Left colon (tissue), 2 donors: ENCODE data around the gene PADI1. TPM values are rescaled to one million over a fixed set of nuclear protein-coding genes. Genes with fewer than 3 reads are reported as not detected.
"Not testable (repeated sequence)": the region's sequence is repeated elsewhere in the genome, so short reads cannot be mapped to it uniquely, and the experiment has no call there.

ENCODE experiments used
- ATAC-seq: fragments of 200-7000 bp; cut with Tn5 transposase; one replicate; pipeline ENCODE4 v1.9.1; 2020; ENCODE audit warnings: mild to moderate bottlenecking, moderate library complexity
- DNase-seq, 2 donors: peaks; one replicate each; pipeline ENCODE4 v3.0.0-alpha.2; 2020
- intact Hi-C, 2 donors: fragments of 100-400 bp; cut with DNase I in 1 of 2; cut with micrococcal nuclease in 1 of 2; formaldehyde crosslinking; loops; one replicate each; pipeline versions ENCODE4 v1.11.2 to v1.14.0; 2022; cut with DNase I, micrococcal nuclease
- total RNA-seq, 2 donors: library from RNA; stranded (reverse); fragmentation: NEBNext Ultra II Directional; extraction: Animal tissue kit (Norgen Biotek cat#: 25700); gene quantifications; one replicate each; pipeline ENCODE4 v1.2.1, GENCODE V29; 2021
- donor health status: DM: no; HTN: no; CAD: no.
- donor health status: DM: yes; HTN: yes; CAD: no.

PADI1 gene
- total RNA-seq, 2 donors from 2014 or later = 0.27 to 0.47 TPM

DNA sequence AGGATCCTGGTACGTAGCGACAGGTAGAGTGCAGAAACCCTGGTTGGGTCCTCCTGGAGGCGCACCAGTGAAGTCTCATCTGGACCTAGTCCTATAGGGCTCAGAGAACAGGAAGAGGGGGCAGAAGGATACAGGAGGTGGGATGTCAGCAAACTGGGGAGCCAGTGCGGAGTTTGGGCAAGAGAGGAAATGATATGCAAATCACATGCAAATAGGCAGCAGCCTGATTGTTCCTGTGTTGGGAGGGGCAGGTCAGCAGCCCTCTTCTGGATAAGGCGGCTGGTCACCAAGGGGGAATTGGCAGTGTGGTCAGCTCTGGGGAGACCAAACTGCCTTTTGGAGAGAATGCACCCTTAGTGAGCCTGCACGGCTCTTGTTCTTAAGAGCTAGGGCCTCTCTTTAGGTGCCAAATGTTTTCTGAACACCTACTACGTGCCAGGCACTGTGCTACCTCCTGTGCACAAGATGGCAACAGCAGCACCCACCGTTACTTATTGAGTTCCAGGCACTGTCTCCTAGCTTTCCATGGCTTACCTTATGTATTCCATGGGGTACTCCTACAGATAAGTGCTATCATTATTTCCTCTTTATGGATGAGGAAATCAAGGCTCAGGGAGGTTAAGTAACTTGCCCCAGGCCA, 25.9 kb downstream of the PADI1 start:
- DNase-seq = no peak
- ATAC-seq = no peak
- intact Hi-C loops = no loop called here

DNA sequence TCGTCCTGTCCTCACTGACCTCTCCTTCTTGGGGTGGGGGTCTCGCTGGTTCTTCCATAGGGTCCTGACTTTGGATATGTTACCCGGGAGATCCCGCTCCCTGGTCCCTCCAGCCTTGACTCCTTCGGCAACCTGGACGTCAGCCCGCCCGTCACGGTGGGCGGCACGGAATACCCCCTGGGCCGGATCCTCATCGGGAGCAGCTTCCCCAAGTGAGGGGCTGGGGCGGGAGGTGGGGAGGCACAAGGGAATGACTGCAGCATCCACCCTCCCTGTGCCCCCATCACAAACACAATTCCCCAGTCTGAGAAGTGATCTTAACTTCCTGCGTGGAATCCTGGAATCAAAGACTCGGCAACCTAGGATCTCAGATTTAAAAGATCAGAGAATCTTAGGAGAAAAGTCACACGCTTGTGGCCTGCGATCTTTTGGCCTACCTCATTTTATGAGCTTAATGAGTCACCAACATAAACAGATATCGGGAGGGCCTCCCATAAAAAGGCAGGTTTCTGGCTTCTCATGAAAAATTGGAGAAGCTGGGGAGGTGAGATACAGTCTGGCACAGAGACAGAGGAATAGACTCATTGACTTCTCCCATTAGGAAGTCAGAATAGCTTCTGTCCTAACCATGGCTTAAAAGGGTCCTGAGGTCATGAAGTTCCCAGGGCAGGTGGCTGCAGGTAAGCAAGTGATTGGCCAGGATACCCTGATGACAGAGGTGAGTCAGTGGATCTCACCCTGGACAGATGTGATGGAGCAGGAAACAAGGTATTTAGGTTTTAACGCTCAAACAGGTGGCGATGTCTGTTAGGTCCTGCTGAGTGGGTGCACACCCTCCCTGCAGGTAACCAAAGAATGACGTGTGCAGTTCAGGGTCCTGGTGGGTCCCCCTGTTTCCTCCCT, 28.1 kb downstream of the PADI1 start:
- intact Hi-C loops = no loop called here
- DNase-seq = peak; percentile 31 to 53
- peak; percentile 53 for ATAC-seq

GRCh38 chr1:17233675-17234320, 28.9 kb downstream of the PADI1 start:
- ATAC-seq (peak; percentile 77), DNase-seq (peak; percentile 90 to 95)
- intact Hi-C loops = no loop called here

GRCh38 chr1:17234405-17234804, 29.5 kb downstream of the PADI1 start:
- intact Hi-C loops = no loop called here
- DNase-seq = no peak
- no peak for ATAC-seq

DNA sequence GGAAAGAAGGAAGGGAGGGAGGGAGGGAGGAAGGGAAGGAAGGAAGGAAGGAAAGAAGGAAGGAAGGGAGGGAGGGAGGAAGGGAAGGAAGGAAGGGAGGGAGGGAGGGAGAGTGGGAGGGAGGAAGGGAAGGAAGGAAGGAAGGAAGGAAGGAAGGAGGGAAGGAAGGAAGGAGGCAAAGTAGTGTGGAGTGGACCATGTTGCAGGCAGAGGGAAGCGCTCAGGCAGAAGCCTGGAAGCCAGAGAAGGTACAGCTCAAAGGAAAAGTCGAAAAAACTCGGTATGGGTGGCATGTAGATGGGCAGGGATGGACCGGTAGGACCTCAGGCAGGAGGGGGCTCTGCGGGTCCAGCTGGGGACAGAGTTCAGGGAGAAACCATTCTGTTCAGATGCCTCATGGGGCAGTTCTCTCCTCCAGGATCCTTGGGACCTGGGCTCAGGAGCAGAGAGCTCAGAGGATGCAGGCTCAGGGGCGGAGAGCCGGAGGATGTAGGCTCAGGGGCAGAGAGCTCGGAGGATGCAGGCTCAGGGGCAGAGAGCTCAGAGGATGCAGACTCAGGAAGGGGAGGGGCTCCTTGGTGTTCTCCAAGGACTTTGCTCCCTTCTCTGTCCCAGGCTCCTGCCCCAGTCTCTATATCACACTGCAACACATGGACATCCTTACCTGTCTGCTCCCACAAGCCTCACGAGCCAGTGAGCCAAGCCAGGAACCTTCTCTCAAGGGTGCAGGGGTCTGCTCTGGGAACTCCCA, 30.4 kb downstream of the PADI1 start:
- DNase-seq (peak in 1 of 2 donors; percentile 30), ATAC-seq (peak; percentile 28)
- intact Hi-C loops = loop anchor here (5.0 kb wide), 2 partner anchors 108 to 173 kb away; no protein-coding TSS in a partner anchor

DNA sequence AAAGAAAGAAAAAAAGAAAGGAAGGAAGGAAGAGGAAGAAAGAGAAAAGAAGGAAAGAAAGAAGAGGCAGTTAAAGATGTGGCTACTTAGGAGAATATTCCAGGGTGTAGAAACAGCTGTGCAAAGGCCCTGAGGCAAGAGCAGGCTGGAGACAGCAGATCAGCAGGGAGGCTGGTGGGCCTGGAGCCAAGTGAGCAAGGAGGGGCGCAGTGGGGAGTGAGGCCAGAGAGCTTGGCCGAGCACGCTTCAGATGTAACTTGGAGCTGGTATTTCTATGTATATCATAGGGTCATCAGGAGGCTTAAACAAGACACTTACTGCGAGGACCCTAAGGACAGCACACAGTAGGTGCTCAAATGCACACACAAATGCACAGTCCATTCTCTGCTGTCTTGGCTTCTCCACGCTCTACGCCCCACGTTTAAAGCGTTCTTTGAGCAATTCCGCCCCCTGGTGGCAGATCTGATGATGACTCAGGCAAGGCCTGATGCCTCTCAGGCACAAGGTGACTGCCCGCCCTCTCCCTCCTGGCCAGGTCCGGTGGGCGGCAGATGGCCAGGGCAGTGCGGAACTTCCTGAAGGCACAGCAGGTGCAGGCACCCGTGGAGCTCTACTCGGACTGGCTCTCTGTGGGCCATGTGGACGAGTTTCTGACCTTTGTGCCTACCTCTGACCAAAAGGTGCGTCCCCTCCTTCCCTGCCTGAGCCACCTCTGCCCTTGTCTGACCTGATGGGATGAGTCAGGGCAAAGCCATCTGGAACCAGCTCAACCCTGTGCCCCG, 32.0 kb downstream of the PADI1 start:
- DNase-seq (peak; percentile 82 to 96), ATAC-seq (peak; percentile 41)
- intact Hi-C loops = loop anchor here (5.0 kb wide), 2 partner anchors 110 to 175 kb away; no protein-coding TSS in a partner anchor

DNA sequence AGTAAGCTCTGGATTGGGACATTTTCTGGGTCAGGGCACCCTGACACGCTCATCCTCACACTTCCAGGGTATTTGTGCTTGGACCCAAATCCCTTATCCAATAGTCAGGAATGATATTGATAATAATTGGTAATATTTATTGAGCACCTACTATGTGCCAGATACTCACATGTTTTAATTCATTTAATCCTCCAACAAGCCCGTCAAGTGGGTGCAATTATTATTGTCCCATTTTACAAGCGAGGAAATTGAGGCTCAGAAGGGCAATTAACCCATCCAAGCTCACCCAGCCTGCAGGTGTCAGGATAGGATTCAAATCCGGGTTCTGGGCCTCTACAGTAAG, 32.6 kb downstream of the PADI1 start:
- intact Hi-C loops = loop anchor here (5.0 kb wide), 2 partner anchors 110 to 175 kb away; no protein-coding TSS in a partner anchor
- DNase-seq (no peak), ATAC-seq (no peak)

GRCh38 chr1:17239420-17239819, 34.5 kb downstream of the PADI1 start:
- intact Hi-C loops = loop anchor here (2.0 to 5.0 kb wide), 3 partner anchors 112 to 177 kb away; no protein-coding TSS in a partner anchor
- DNase-seq (peak in 1 of 2 donors; percentile 38), ATAC-seq (peak; percentile 46)

DNA sequence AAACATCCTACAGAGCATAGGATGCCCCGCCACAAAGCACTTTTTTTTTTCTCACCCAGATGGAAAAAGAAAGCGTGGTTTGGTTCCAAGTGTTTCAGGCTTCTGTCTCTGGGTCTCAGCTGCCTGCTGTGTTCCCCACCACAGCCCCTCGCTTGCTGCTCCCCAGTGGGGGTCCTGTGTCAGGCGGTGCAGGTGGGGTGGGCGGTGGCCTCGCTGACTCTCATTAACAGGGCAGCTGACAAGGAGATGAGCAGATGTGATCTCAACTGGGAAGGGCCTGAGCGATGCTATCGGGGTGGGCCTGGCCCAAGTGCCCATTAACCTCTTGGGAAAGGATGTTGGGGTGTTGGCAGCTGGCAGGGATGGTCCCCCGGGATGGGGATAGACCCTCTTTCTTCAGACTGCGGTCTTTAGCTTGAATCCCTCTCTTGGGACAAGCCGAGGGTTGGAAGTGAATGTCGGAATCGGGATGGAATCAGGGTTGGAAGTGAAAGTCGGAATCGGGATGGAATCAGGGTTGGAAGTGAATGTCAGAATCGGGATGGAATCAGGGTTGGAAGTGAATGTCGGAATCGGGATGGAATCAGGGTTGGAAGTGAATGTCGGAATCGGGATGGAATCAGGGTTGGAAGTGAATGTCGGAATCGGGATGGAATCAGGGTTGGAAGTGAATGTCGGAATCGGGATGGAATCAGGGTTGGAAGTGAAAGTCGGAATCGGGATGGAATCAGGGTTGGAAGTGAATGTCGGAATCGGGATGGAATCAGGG, 36.3 kb downstream of the PADI1 start:
- ATAC-seq, intact Hi-C loops: not testable (repeated sequence)

DNA sequence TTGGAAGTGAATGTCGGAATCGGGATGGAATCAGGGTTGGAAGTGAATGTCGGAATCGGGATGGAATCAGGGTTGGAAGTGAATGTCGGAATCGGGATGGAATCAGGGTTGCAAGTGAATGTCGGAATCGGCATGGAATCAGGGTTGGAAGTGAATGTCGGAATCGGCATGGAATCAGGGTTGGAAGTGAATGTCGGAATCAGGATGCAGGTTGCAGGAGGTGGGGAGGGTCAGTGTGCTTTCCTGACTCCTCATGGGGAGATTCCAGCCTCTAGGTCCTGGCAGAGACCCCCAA, 36.8 kb downstream of the PADI1 start:
- intact Hi-C loops = not testable (repeated sequence)

More for the DNA sequence above, 36.3 kb downstream of the PADI1 start:
- not testable (repeated sequence) for DNase-seq

DNA sequence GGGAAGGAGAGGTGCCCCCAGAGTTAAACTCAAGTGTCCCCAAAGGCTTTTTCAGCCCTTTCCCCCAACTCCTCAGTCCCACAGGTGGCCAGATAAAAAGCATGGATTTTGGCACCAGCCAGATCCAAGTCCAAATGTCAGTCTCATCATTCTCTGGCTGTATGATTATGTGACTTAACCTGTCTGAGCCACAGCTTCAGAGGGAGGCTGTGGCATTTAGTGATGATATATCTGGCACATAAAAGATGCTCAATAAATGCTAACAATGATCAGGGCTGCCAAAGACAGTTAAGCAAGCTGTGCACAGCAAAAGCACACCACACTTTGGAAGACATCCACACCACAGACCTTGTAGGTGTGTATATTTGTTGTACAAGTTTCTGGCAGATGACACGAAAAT, 38.3 kb downstream of the PADI1 start:
- intact Hi-C loops = no loop called here
- ATAC-seq (no peak), DNase-seq (no peak)

More for the DNA sequence above, 36.8 kb downstream of the PADI1 start:
- ATAC-seq, DNase-seq: not testable (repeated sequence)

GRCh38 chr1:17244821-17245740, 40.2 kb downstream of the PADI1 start:
- intact Hi-C loops = no loop called here
- DNase-seq (no peak), ATAC-seq (peak; percentile 58)

DNA sequence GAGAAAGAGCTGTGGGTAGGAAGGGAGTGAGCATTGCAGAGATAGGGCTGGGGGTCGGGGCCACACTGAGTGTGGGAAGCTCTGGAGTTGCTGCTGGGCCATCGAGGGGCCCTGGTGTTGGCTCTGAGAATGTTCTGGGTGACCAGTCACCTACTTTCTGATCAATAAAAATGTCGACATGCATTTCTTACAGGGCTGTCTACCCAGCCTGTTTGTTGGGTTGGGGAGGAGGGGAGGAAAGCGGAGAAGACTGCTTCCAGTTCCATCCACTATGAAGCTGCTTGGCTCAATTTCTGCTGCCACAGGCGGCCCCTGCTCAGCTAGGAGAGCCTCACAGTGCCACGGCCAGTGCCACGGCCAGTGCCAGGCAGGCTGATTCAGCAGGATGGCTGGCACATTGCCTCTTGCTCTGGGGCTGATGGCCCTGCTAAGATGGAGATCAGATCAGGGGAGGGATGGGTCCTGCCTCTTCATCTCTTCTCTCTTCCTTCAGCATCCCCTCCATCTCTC, 40.9 kb downstream of the PADI1 start:
- intact Hi-C loops = no loop called here
- no peak for DNase-seq
- ATAC-seq = no peak

DNA sequence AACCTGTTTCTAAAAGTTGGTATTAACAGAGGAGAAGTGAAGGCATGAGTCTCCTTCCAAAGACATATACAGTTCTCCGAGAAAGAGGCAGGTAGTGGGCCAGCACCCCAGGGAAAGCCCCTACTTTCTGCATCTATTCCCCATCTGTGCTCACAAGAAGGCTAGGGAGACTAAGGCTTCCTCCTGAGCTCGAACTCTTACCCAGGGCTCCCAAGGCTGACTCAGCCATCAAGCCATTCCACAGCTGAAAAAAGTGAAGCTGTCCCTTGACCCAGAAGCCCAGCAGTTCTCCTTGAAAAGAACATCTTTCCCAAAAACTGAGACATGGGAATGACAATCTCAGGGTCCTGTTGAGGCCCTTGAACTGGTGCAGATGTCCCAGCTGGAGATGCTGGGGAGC, 42.0 kb downstream of the PADI1 start:
- no peak for DNase-seq
- intact Hi-C loops = no loop called here
- no peak for ATAC-seq

DNA sequence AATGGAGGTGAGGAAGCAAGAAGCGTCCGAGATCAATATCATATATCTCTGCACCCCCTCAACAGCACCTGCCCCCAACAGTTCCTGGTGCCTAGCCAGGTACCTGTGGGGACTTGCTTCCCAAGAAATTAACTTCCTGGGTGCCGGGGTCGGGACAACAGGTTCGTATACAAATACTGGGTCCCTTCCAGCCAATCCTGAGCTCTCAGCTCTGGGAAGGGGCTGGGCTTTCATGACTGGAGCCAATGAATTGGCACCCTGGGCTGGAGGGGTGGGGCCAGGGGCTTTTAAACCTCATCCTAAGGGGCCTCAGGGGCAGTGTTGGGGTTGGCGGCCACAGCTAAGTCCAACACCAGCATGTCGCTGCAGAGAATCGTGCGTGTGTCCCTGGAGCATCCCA, 43.9 kb downstream of the PADI1 start, which contains the start of gene PADI3:
PADI3 (plus strand) TSS at position 318 of the 400 bp plus-strand sequence; CDS start at position 358, 40 bp downstream.
- ATAC-seq (no peak), DNase-seq (no peak)
- intact Hi-C loops = no loop called here

DNA sequence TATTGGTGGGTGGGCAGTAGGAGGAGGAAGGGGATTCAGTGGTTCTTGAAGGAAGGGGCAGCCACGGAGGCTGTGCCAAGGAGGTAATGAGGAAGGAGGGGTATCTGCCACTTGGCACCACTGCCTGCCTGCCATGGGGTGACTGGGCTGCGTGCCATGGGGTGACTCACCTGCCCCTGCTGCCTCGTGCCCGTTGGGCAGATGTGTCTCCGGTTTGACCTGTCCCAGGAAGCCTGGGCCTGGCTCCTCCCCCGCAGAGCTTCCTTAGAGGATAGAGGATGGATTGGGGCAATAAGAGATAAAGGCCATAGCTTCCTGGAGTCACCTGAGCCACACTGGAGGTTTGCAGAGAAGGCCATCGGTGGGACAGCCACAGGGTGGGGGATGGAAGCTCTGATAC, 45.7 kb downstream of the PADI1 start:
- DNase-seq (peak; percentile 91 to 96), ATAC-seq (peak; percentile 95)
- intact Hi-C loops = no loop called here
